ENCODE measurements around the gene COQ4.
"Not testable (repeated sequence)": the region's sequence is repeated elsewhere in the genome, so short reads cannot be mapped to it uniquely, and the experiment has no call there.

COQ4 gene

GRCh38 chr9:128322404-128323211, at the start of gene COQ4, which contains the start of gene TRUB2:
COQ4 (plus strand) TSS chr9:128322839; CDS start chr9:128322859, 20 bp downstream.
TRUB2 (minus strand) TSS chr9:128322447; CDS start chr9:128322408, 39 bp downstream.
- DNase-seq: peak; percentile 96

GRCh38 chr9:128274245-128274644, 48.4 kb upstream of the COQ4 start:
- DNase-seq: no peak

GRCh38 chr9:128275198-128276007, 47.2 kb upstream of the COQ4 start, which contains the start of gene GOLGA2:
GOLGA2 (minus strand) TSS chr9:128276007; CDS start chr9:128275976, 31 bp downstream.
- no peak for DNase-seq

- peak; percentile 100 for DNase-seq
These were observed 46.5 kb upstream of the COQ4 start, which contains the start of gene SWI5 for GRCh38 chr9:128276008-128276573. SWI5 (plus strand) TSS chr9:128276276.

GRCh38 chr9:128276574-128277270, 45.9 kb upstream of the COQ4 start:
- DNase-seq: peak; percentile 77

GRCh38 chr9:128279088-128280073, 43.3 kb upstream of the COQ4 start:
- DNase-seq: not testable (repeated sequence)

- no peak for DNase-seq
These were observed 42.5 kb upstream of the COQ4 start for GRCh38 chr9:128280084-128280622.

GRCh38 chr9:128282500-128282899, 40.1 kb upstream of the COQ4 start:
- DNase-seq: no peak

- DNase-seq: no peak
These were observed 37.4 kb upstream of the COQ4 start for GRCh38 chr9:128285033-128285784.

GRCh38 chr9:128286440-128286839, 36.2 kb upstream of the COQ4 start:
- DNase-seq: peak; percentile 79

- DNase-seq: no peak
These were observed 34.2 kb upstream of the COQ4 start for GRCh38 chr9:128288273-128289004.

GRCh38 chr9:128292009-128292408, 30.6 kb upstream of the COQ4 start:
- DNase-seq: no peak

GRCh38 chr9:128293091-128293490, 29.5 kb upstream of the COQ4 start:
- no peak for DNase-seq

- no peak for DNase-seq
These were observed 28.5 kb upstream of the COQ4 start for GRCh38 chr9:128294142-128294541.

GRCh38 chr9:128296340-128297220, 26.1 kb upstream of the COQ4 start:
- no peak for DNase-seq

GRCh38 chr9:128297221-128297773, 25.3 kb upstream of the COQ4 start:
- no peak for DNase-seq

GRCh38 chr9:128298535-128299482, 23.8 kb upstream of the COQ4 start:
- DNase-seq: no peak

All from right hindlimb (tissue), 1 donor.